Liver (tissue), 9 donors: ENCODE measurements around the gene BAHCC1. TPM values are rescaled to one million over a fixed set of nuclear protein-coding genes. Genes with fewer than 3 reads are reported as not detected.

ENCODE experiments used
- DNase-seq: peaks from one replicate; pipeline ENCODE4 v3.0.0-alpha.2; 2017; ENCODE audit warnings: low spot score
- H3K27ac ChIP-seq, 2 donors: one replicate each; pipeline ENCODE4 v1.7.0; 2013; ENCODE audit warnings: inconsistent platforms in 2 of 2, low read length in 2 of 2, control low read depth in 1 of 2, low read depth in 1 of 2, mild to moderate bottlenecking in 1 of 2
- H3K27me3 ChIP-seq, 4 donors: one replicate each; pipeline versions ENCODE4 v1.6.1 to v1.7.0; 2013; ENCODE audit warnings: low read length in 3 of 4, inconsistent platforms in 1 of 4, mild to moderate bottlenecking in 1 of 4, moderate library complexity in 1 of 4; ENCODE audit not compliant: control insufficient read depth in 4 of 4, insufficient read depth in 4 of 4
- H3K36me3 ChIP-seq, 4 donors: one replicate each; pipeline versions ENCODE4 v1.6.1 to v1.7.0; 2013; ENCODE audit warnings: low read length in 3 of 4, mild to moderate bottlenecking in 3 of 4, low read depth in 1 of 4, moderate library complexity in 1 of 4; ENCODE audit not compliant: control insufficient read depth in 4 of 4, insufficient read depth in 3 of 4
- H3K4me1 ChIP-seq, 4 donors: one replicate each; pipeline versions ENCODE4 v1.6.1 to v1.7.0; 2013; ENCODE audit warnings: low read length in 3 of 4, mild to moderate bottlenecking in 3 of 4, moderate library complexity in 1 of 4; ENCODE audit not compliant: control insufficient read depth in 4 of 4, insufficient read depth in 4 of 4
- H3K4me3 ChIP-seq, 3 donors: one replicate each; pipeline versions ENCODE4 v1.6.1 to v1.7.0; 2013; ENCODE audit warnings: low read length in 3 of 3, control low read depth in 1 of 3, low read depth in 1 of 3, mild to moderate bottlenecking in 1 of 3
- H3K9ac ChIP-seq, 2 donors: one replicate each; pipeline ENCODE4 v1.7.0; 2013; ENCODE audit warnings: low read length in 2 of 2, mild to moderate bottlenecking in 2 of 2, moderate library complexity in 2 of 2, control low read depth in 1 of 2, low read depth in 1 of 2
- H3K9me3 ChIP-seq, 4 donors: one replicate each; pipeline versions ENCODE4 v1.6.1 to v1.7.0; 2013; ENCODE audit warnings: low read length in 3 of 4; ENCODE audit not compliant: control insufficient read depth in 4 of 4
- EGR1 ChIP-seq, 2 donors: IDR thresholded peaks; 2 replicates each; pipeline ENCODE4 v1.6.1; 2016 to 2018; ENCODE audit warnings: antibody characterized with exemption in 2 of 2, low read depth in 2 of 2
- FOXA2 ChIP-seq: IDR thresholded peaks from 2 replicates; pipeline ENCODE4 v1.6.1; 2016; ENCODE audit warnings: antibody characterized with exemption
- GABPA ChIP-seq, 2 donors: IDR thresholded peaks in 1 of 2; conservative IDR thresholded peaks in 1 of 2; 2 replicates each; pipeline ENCODE4 v1.6.1; 2016; ENCODE audit warnings: antibody characterized with exemption in 2 of 2, mild to moderate bottlenecking in 1 of 2, moderate library complexity in 1 of 2
- HNF4A ChIP-seq, 2 donors: conservative IDR thresholded peaks; 2 replicates each; pipeline ENCODE4 v1.6.1; 2016; ENCODE audit warnings: antibody characterized with exemption in 2 of 2, mild to moderate bottlenecking in 2 of 2
- HNF4G ChIP-seq: IDR thresholded peaks from 2 replicates; pipeline ENCODE4 v1.6.1; 2016; ENCODE audit warnings: antibody characterized with exemption
- NR2F2 ChIP-seq: IDR thresholded peaks from 2 replicates; pipeline ENCODE4 v1.6.1; 2016; ENCODE audit warnings: antibody characterized with exemption
- RAD21 ChIP-seq, 2 donors: IDR thresholded peaks; 2 replicates each; pipeline ENCODE4 v1.6.1; 2016; ENCODE audit warnings: antibody characterized with exemption in 2 of 2, mild to moderate bottlenecking in 2 of 2
- RXRA ChIP-seq, 2 donors: IDR thresholded peaks; 2 replicates each; pipeline ENCODE4 v1.6.1; 2017 to 2018; ENCODE audit warnings: antibody characterized with exemption in 2 of 2, mild to moderate bottlenecking in 1 of 2
- SP1 ChIP-seq: IDR thresholded peaks from 2 replicates; pipeline ENCODE4 v1.6.1; 2018; ENCODE audit warnings: antibody characterized with exemption, mild to moderate bottlenecking
- YY1 ChIP-seq: IDR thresholded peaks from 2 replicates; pipeline ENCODE4 v1.6.1; 2016; ENCODE audit warnings: antibody characterized with exemption, mild to moderate bottlenecking
- WGBS: extraction: QIAGEN DNeasy Blood & Tissue Kit; methylation state at CpG from one replicate; pipeline ENCODE4 v1.1.7; 2013; 5-methylcytosine and 5-hydroxymethylcytosine counted together
- polyA plus RNA-seq, 2 donors: library from polyadenylated mRNA; stranded (reverse) in 1 of 2; unstranded in 1 of 2; fragments of 200-250 nt in 1 of 2; fragments of >200 nt in 1 of 2; fragmentation: Nextera tagmentation in 1 of 2; extraction: Ambion mirVana in 1 of 2; gene quantifications; one replicate each; pipeline versions ENCODE4 v1.2.1 to v1.2.3, GENCODE V29; 2013 to 2015
- total RNA-seq, 2 donors: library from RNA; depleted of rRNA; stranded (reverse); fragments of >200 nt; gene quantifications; one replicate each; pipeline ENCODE4 v1.2.3, GENCODE V29; 2014
- TF ChIP-seq, protein P1 (sequence below): fragments of 150-350 bp; IDR thresholded peaks from 2 replicates; pipeline ENCODE4 v1.5.1; 2017; ENCODE audit warnings: improper control_type of control experiment, low read depth, low read length; ENCODE audit not compliant: missing input control
- TF ChIP-seq, protein P2 (sequence below): IDR thresholded peaks from 2 replicates; pipeline ENCODE4 v1.6.1; 2016; ENCODE audit warnings: antibody characterized with exemption, mild to moderate bottlenecking
- TF ChIP-seq, protein P3 (sequence below): IDR thresholded peaks from 2 replicates; pipeline ENCODE4 v1.6.1; 2016; ENCODE audit warnings: antibody characterized with exemption
- TF ChIP-seq, protein P4 (sequence below): IDR thresholded peaks from 2 replicates; pipeline ENCODE4 v1.6.1; 2016; ENCODE audit warnings: antibody characterized with exemption
- donor health status: healthy.
- donor health status: healthy.
- donor health status: healthy.
- donor health status: healthy.
- donor health status: healthy.

BAHCC1 gene
- total and polyA plus RNA-seq, 4 donors, result 0.76 to 3.9 (median 2.5) TPM

DNA sequence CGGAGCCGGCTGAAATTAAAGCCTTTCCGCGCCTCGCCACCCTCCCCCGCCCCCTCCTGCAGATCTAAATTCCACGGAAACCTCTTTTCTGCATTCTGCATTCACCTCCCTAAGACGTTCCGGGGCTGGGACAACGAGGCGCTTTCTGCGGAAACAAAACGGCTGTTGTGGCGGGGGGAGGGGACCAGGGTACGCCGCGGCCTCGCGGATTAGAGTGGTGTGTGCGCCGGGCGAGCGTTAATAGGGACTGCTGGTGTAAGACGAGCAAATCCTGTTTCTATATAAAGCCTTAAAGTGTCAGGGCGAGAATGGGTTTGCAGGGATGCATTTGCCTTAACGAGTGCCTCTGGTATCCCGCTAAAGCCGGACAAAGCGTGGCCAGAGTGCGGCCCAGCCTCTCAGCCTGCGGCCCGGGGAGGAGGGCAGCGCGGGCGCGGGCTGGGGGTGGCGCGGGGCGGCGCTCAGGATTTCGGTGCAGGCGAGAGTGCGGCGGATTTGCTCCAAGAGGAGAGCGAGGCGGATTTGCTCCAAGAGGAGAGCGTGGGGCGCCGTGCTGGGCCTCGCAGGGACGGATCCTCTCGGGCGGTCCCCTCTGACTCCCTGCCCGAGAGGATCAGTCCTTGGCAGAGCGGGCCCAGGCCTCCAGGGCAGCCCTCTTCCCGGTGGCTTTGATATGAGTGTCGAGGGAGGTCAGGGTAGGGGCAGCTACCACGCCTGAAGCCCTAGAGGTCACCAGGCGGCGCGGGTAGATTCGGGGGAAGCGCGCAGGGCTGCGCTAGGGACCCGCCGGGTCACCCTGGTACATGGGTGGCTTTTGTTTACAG is 5.1 kb downstream of the BAHCC1 start:
- TF ChIP-seq, protein P1, sequence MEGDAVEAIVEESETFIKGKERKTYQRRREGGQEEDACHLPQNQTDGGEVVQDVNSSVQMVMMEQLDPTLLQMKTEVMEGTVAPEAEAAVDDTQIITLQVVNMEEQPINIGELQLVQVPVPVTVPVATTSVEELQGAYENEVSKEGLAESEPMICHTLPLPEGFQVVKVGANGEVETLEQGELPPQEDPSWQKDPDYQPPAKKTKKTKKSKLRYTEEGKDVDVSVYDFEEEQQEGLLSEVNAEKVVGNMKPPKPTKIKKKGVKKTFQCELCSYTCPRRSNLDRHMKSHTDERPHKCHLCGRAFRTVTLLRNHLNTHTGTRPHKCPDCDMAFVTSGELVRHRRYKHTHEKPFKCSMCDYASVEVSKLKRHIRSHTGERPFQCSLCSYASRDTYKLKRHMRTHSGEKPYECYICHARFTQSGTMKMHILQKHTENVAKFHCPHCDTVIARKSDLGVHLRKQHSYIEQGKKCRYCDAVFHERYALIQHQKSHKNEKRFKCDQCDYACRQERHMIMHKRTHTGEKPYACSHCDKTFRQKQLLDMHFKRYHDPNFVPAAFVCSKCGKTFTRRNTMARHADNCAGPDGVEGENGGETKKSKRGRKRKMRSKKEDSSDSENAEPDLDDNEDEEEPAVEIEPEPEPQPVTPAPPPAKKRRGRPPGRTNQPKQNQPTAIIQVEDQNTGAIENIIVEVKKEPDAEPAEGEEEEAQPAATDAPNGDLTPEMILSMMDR, result peak; percentile 0
- TF ChIP-seq NR2F2 (peak; percentile 63), GABPA (IDR thresholded peaks at IDR 0.05 in 1 of 2, conservative IDR thresholded peaks at IDR 0.05 in 1 of 2) (no peak), HNF4A (conservative IDR thresholded peaks at IDR 0.05) (no peak), HNF4G (no peak), FOXA2 (no peak), RXRA (IDR thresholded peaks at IDR 0.05) (peak; percentile 51 to 78), RAD21 (IDR thresholded peaks at IDR 0.05) (peak in 1 of 2 donors; percentile 38), SP1 (no peak)
- TF ChIP-seq, protein P2, sequence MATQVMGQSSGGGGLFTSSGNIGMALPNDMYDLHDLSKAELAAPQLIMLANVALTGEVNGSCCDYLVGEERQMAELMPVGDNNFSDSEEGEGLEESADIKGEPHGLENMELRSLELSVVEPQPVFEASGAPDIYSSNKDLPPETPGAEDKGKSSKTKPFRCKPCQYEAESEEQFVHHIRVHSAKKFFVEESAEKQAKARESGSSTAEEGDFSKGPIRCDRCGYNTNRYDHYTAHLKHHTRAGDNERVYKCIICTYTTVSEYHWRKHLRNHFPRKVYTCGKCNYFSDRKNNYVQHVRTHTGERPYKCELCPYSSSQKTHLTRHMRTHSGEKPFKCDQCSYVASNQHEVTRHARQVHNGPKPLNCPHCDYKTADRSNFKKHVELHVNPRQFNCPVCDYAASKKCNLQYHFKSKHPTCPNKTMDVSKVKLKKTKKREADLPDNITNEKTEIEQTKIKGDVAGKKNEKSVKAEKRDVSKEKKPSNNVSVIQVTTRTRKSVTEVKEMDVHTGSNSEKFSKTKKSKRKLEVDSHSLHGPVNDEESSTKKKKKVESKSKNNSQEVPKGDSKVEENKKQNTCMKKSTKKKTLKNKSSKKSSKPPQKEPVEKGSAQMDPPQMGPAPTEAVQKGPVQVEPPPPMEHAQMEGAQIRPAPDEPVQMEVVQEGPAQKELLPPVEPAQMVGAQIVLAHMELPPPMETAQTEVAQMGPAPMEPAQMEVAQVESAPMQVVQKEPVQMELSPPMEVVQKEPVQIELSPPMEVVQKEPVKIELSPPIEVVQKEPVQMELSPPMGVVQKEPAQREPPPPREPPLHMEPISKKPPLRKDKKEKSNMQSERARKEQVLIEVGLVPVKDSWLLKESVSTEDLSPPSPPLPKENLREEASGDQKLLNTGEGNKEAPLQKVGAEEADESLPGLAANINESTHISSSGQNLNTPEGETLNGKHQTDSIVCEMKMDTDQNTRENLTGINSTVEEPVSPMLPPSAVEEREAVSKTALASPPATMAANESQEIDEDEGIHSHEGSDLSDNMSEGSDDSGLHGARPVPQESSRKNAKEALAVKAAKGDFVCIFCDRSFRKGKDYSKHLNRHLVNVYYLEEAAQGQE, result no peak
- H3K4me3 ChIP-seq, result peak overlapping the region; percentile 59 to 94 (median 65)
- no peaks in the 10 kb centered on the region for H3K36me3 ChIP-seq
- 6% methylated on average over 67 of the region's 67 CpGs for WGBS
- no peak for DNase-seq
- H3K9ac ChIP-seq, result peak overlapping the region; percentile 27 to 49
- no peaks in the 10 kb centered on the region for H3K27me3 ChIP-seq
- peak overlapping the region; percentile 85 to 88 for H3K27ac ChIP-seq
- peaks cover 6 to 31% (median 18%) of the 10 kb centered on the region in 4 donors for H3K4me1 ChIP-seq
- H3K9me3 ChIP-seq, result no peaks in the 10 kb centered on the region

DNA sequence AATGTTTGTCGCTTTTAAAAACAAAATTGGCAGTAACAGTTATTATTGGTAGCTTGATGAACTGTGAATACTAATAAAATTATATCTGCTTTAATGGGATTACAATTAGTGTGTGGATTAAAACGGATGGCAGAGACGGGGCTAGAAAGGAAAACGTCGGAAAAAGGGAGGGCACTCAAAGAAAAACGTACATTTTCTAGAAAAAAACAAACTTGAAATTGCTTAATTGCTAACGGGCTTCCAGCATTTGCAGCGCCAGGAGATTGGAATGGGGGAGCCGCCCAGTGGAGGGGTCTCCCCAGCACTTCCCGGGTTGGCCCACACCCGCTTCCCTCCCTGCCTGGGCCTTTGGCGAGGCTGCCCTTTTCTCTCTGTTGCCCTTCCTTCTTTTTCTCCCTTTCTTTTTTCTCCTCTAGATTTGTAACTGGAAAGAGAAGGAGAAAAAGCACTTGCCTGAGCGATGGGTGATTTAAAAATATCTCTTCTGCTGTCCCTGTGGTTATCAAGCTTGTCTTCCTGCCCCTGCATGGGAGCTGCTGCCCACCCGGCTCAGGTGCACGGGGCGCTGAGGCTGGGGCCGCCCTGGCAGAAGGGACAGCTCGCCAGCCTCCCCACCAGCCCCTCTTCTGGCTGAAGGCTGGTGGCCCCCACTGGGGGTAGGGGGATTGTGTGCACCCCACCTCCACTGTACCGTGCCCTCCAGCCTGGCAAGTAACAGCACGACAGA is 5.9 kb downstream of the BAHCC1 start:
- peak overlapping the region; percentile 85 to 88 for H3K27ac ChIP-seq
- WGBS, result 58% methylated on average over 20 of the region's 20 CpGs
- no peak for DNase-seq
- H3K4me1 ChIP-seq, result peaks cover 6 to 31% (median 18%) of the 10 kb centered on the region in 4 donors
- no peaks in the 10 kb centered on the region for H3K36me3 ChIP-seq
- no peaks in the 10 kb centered on the region for H3K27me3 ChIP-seq
- no peaks in the 10 kb centered on the region for H3K9me3 ChIP-seq
- H3K9ac ChIP-seq, result peak overlapping the region; percentile 49 to 51
- peak overlapping the region in 1 of 3 donors; percentile 94 for H3K4me3 ChIP-seq
- TF ChIP-seq EGR1 (IDR thresholded peaks at IDR 0.05; ENCODE audit: low read depth in 2 of 2) (no peak), HNF4A (conservative IDR thresholded peaks at IDR 0.05) (no peak), RAD21 (IDR thresholded peaks at IDR 0.05) (no peak), FOXA2 (no peak), NR2F2 (no peak), YY1 (no peak)
- TF ChIP-seq, protein P3, sequence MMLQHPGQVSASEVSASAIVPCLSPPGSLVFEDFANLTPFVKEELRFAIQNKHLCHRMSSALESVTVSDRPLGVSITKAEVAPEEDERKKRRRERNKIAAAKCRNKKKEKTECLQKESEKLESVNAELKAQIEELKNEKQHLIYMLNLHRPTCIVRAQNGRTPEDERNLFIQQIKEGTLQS, result no peak
- TF ChIP-seq, protein P1, result no peak
- TF ChIP-seq, protein P4, sequence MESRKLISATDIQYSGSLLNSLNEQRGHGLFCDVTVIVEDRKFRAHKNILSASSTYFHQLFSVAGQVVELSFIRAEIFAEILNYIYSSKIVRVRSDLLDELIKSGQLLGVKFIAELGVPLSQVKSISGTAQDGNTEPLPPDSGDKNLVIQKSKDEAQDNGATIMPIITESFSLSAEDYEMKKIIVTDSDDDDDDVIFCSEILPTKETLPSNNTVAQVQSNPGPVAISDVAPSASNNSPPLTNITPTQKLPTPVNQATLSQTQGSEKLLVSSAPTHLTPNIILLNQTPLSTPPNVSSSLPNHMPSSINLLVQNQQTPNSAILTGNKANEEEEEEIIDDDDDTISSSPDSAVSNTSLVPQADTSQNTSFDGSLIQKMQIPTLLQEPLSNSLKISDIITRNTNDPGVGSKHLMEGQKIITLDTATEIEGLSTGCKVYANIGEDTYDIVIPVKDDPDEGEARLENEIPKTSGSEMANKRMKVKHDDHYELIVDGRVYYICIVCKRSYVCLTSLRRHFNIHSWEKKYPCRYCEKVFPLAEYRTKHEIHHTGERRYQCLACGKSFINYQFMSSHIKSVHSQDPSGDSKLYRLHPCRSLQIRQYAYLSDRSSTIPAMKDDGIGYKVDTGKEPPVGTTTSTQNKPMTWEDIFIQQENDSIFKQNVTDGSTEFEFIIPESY, result no peak
- TF ChIP-seq, protein P2, result no peak
